Hepatocyte (in vitro differentiated cells): Measurements from ENCODE around the gene PKNOX2. TPM values are rescaled to one million over a fixed set of nuclear protein-coding genes. Genes with fewer than 3 reads are reported as not detected.
A peak's percentile ranks its signal among the peaks of the same experiment; 100 is the strongest.

Experiments used
- DNase-seq: peaks from one replicate; pipeline ENCODE4 v3.0.0-alpha.2; 2016; ENCODE audit warnings: low spot score
- H2AFZ ChIP-seq: fragments of 200-600 bp; sonication (generic); 2 replicates; pipeline ENCODE4 v1.6.0; 2016; ENCODE audit warnings: antibody characterized with exemption, mild to moderate bottlenecking
- H3K27ac ChIP-seq: fragments of 200-600 bp; sonication (generic); 2 replicates; pipeline ENCODE4 v1.5.1; 2016; ENCODE audit warnings: mild to moderate bottlenecking
- H3K27me3 ChIP-seq: fragments of 200-600 bp; sonication (generic); 2 replicates; pipeline ENCODE4 v1.6.1; 2016
- H3K36me3 ChIP-seq: fragments of 200-600 bp; sonication (generic); replicated peaks from 2 replicates; pipeline ENCODE4 v1.5.1; 2016; ENCODE audit warnings: low read depth; ENCODE audit not compliant: insufficient read depth
- H3K4me1 ChIP-seq: fragments of 200-600 bp; sonication (generic); 2 replicates; pipeline ENCODE4 v1.5.1; 2016; ENCODE audit warnings: mild to moderate bottlenecking, moderate library complexity; ENCODE audit not compliant: insufficient read depth
- H3K4me2 ChIP-seq: fragments of 200-600 bp; sonication (generic); 2 replicates; pipeline ENCODE4 v1.6.0; 2016
- H3K4me3 ChIP-seq: fragments of 200-600 bp; sonication (generic); 2 replicates; pipeline ENCODE4 v1.5.1; 2016; ENCODE audit warnings: mild to moderate bottlenecking
- H3K79me2 ChIP-seq: fragments of 200-600 bp; sonication (generic); 2 replicates; pipeline ENCODE4 v1.6.0; 2017; ENCODE audit warnings: mild to moderate bottlenecking
- H3K9me2 ChIP-seq: fragments of 200-600 bp; sonication (generic); replicated peaks from 2 replicates; pipeline ENCODE4 v1.6.0; 2017; ENCODE audit warnings: mild to moderate bottlenecking; ENCODE audit not compliant: insufficient read depth
- H3K9me3 ChIP-seq: fragments of 200-600 bp; sonication (generic); 2 replicates; pipeline ENCODE4 v1.5.1; 2016; ENCODE audit warnings: low read depth, mild to moderate bottlenecking
- H4K20me1 ChIP-seq: fragments of 200-600 bp; sonication (generic); 2 replicates; pipeline ENCODE4 v1.6.0; 2016; ENCODE audit warnings: mild to moderate bottlenecking; ENCODE audit not compliant: insufficient read depth, poor library complexity, severe bottlenecking
- CTCF ChIP-seq: fragments of 200-600 bp; sonication (generic); IDR thresholded peaks from 2 replicates; pipeline ENCODE4 v1.5.1; 2016; ENCODE audit warnings: antibody characterized with exemption, mild to moderate bottlenecking; ENCODE audit not compliant: poor library complexity
- EZH2 ChIP-seq: fragments of 200-600 bp; sonication (generic); IDR thresholded peaks from 2 replicates; pipeline ENCODE4 v1.6.1; 2016; ENCODE audit warnings: antibody characterized with exemption, mild to moderate bottlenecking, borderline replicate concordance
- EZH2phosphoT487 ChIP-seq: fragments of 200-600 bp; sonication (generic); IDR thresholded peaks from one replicate; pipeline ENCODE4 v1.6.1; 2018; ENCODE audit warnings: antibody characterized with exemption, mild to moderate bottlenecking, low read depth, moderate library complexity; ENCODE audit not compliant: unreplicated experiment, severe bottlenecking
- WGBS: methylation state at CpG from one replicate; pipeline ENCODE4 v1.1.6; 2016; ENCODE audit warnings: low lambda C conversion rate; ENCODE audit errors: missing lambda C conversion rate; 5-methylcytosine and 5-hydroxymethylcytosine counted together
- polyA plus RNA-seq: library from polyadenylated mRNA; unstranded; fragments of >200 nt; fragmentation: Nextera tagmentation; extraction: Ambion mirVana; gene quantifications from 2 replicates; pipeline ENCODE4 v1.2.1, GENCODE V29; 2016
- total RNA-seq: library from RNA; depleted of rRNA; stranded (reverse); fragments of >200 nt; gene quantifications from 2 replicates; pipeline ENCODE4 v1.2.3, GENCODE V29; 2014

Gene PKNOX2
- total and polyA plus RNA-seq, 2 experiments from 2014 or later: 3.0 to 3.1 TPM

- Histone ChIP-seq H2AFZ (no peak overlapping the region), H3K4me3 (no peak overlapping the region), H4K20me1 (no peaks in the 10 kb centered on the region), H3K4me1 (peaks cover 12% of the 10 kb centered on the region), H3K9me2 (no peaks in the 10 kb centered on the region), H3K36me3 (no peaks in the 10 kb centered on the region), H3K27me3 (no peaks in the 10 kb centered on the region), H3K4me2 (no peak overlapping the region), H3K79me2 (no peaks in the 10 kb centered on the region), H3K9me3 (no peaks in the 10 kb centered on the region), H3K27ac (no peak overlapping the region)
- 89% methylated on average over 6 of the region's 6 CpGs for WGBS
- DNase-seq: no peak
- TF ChIP-seq CTCF (no peak), EZH2 (no peak), EZH2phosphoT487 (no peak)
These were observed 283.2 kb downstream of the PKNOX2 start for GRCh38 chr11:125447721-125448120.

GRCh38 chr11:125448136-125448535 is 283.6 kb downstream of the PKNOX2 start:
- Histone ChIP-seq H3K27ac (no peak overlapping the region), H3K27me3 (no peaks in the 10 kb centered on the region), H3K4me1 (peaks cover 12% of the 10 kb centered on the region), H3K4me2 (no peak overlapping the region), H4K20me1 (no peaks in the 10 kb centered on the region), H3K79me2 (no peaks in the 10 kb centered on the region), H3K36me3 (no peaks in the 10 kb centered on the region), H2AFZ (no peak overlapping the region), H3K4me3 (no peak overlapping the region), H3K9me3 (no peaks in the 10 kb centered on the region), H3K9me2 (no peaks in the 10 kb centered on the region)
- 88% methylated on average over 3 of the region's 3 CpGs for WGBS
- no peak for TF ChIP-seq CTCF
- TF ChIP-seq EZH2: no peak
- no peak for TF ChIP-seq EZH2phosphoT487
- DNase-seq: no peak

GRCh38 chr11:125449565-125449964 is 285.0 kb downstream of the PKNOX2 start:
- no peaks in the 10 kb centered on the region for H4K20me1 ChIP-seq
- TF ChIP-seq EZH2phosphoT487: no peak
- TF ChIP-seq CTCF: no peak
- H3K27me3 ChIP-seq: no peaks in the 10 kb centered on the region
- H3K9me2 ChIP-seq: no peaks in the 10 kb centered on the region
- H3K9me3 ChIP-seq: no peaks in the 10 kb centered on the region
- no peak overlapping the region for H3K4me2 ChIP-seq
- no peak overlapping the region for H3K4me3 ChIP-seq
- peaks cover 12% of the 10 kb centered on the region for H3K4me1 ChIP-seq
- DNase-seq: no peak
- no peak overlapping the region for H2AFZ ChIP-seq
- H3K36me3 ChIP-seq: no peaks in the 10 kb centered on the region
- H3K79me2 ChIP-seq: no peaks in the 10 kb centered on the region
- 58% methylated on average over 2 of the region's 2 CpGs for WGBS
- no peak overlapping the region for H3K27ac ChIP-seq

- Histone ChIP-seq H3K9me2 (no peaks in the 10 kb centered on the region), H3K27me3 (no peaks in the 10 kb centered on the region), H4K20me1 (no peaks in the 10 kb centered on the region), H3K36me3 (no peaks in the 10 kb centered on the region), H3K79me2 (no peaks in the 10 kb centered on the region), H3K4me3 (no peak overlapping the region), H3K27ac (peak overlapping the region; percentile 67), H3K9me3 (no peaks in the 10 kb centered on the region), H2AFZ (peak overlapping the region; percentile 59), H3K4me2 (peak overlapping the region; percentile 36), H3K4me1 (peaks cover 12% of the 10 kb centered on the region)
- peak; percentile 83 for DNase-seq
- TF ChIP-seq EZH2: no peak
- TF ChIP-seq EZH2phosphoT487: no peak
- TF ChIP-seq CTCF: no peak
- WGBS: 29% methylated on average over 10 of the region's 10 CpGs
These were observed 287.0 kb downstream of the PKNOX2 start for GRCh38 chr11:125451400-125452124.
